NOMO-1 treated with dmso at 0.1 percent for 144 hours (cell line): ENCODE data around the gene PFKFB4.
"Not testable (repeated sequence)": the region's sequence is repeated elsewhere in the genome, so short reads cannot be mapped to it uniquely, and the experiment has no call there.

Experiments
- DNase-seq: peaks from one replicate; lab custom pipeline; 2025; ENCODE audit not compliant: unreplicated experiment; lab: John Stamatoyannopoulos, UW

The PFKFB4 gene

GRCh38 chr3:48535578-48535977 is 21.0 kb downstream of the PFKFB4 start:
- no peak for DNase-seq

GRCh38 chr3:48532977-48533337 is 23.6 kb downstream of the PFKFB4 start:
- no peak for DNase-seq

DNA sequence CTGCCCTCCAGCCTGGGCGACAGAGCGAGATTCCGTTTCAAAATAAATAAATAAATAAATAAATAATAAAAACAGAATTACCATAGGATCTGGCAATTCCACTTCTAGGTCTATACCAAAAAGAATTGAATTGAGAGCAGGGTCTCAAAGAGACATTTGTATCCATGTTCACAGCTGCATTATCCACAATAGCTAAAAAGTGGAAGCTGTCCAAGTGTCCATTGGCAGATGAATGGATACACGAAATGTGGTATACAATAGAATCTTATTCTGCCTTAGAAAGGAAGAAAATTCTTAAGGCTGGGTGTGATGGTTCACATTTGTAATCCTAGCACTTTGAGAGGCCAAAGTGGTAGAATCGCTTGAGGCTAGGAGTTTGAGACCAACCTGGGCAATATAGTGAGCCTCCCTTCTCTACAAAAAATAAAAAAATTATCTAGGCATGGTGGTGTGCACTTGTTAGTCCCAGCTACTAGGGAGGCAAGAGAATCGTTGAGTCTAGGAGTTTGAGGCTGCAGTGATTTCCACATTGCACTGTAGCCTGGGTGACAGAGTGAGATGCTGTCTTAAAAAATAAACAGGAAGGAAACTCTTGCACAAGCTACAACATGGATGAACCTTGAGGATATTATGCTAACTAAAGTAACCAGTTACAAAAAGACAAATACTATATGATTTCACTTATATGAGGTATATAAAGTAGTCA is 24.2 kb downstream of the PFKFB4 start:
- no peak for DNase-seq

DNA sequence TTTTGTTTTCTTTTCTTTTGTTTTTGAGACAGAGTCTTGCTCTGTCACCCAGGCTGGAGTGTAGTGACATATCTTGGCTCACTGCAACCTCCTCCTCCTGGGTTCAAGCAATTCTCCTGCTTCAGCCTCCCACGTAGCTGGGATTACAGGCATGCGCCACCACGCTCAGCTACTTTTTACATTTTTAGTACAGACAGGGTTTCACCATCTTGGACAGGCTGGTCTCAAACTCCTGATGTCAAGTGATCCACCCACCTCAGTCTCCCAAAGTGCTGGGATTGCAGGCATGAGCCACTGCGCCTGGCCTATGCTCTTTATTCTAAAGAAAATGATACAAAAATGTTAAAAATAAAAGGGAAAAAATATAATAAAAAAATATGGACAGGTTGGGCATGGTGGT is 25.9 kb downstream of the PFKFB4 start:
- DNase-seq, result not testable (repeated sequence)

DNA sequence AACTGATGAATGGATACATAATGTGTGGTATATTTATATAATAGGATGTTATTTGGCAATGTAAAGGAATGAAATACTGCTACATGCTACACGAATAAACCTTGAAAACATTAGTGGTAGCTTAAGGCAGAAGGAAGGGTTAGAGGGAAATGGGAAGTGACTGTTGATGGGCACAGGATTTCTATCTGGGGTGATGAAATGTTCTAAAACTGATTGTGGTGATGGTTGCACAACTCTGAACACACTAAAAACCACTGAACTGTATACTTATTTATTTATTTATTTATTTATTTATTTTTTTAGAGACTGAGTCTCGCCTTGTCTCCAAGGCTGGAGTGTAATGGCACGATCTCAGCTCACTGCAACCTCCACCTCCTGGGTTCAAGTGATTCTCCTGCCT is 27.8 kb downstream of the PFKFB4 start:
- peak; percentile 70 for DNase-seq

GRCh38 chr3:48528048-48528447 is 28.6 kb downstream of the PFKFB4 start:
- peak; percentile 63 for DNase-seq

DNA sequence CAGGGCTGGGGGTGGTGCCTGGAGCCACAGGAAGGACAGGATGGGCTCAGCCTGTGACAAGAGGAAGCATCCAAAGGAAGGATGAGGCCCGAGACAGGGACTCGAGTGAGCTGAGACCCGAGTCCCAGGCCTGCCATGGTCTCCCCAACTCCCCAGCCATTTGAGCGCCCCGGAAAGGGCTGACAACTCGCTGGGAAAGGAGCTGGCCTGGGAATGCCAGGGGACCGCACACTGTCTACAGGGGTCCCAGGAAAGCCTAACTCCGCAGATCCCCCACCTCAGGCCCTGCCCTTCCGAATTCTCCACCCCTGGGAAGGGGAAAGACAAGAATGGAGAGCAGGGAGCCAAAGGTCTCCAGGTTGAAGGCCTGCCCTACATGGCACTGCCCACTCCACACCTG is 31.6 kb downstream of the PFKFB4 start:
- DNase-seq, result no peak

GRCh38 chr3:48521635-48522034 is 35.0 kb downstream of the PFKFB4 start:
- DNase-seq, result no peak

- DNase-seq, result no peak
Measured at GRCh38 chr3:48519277-48519643, 37.3 kb downstream of the PFKFB4 start.

DNA sequence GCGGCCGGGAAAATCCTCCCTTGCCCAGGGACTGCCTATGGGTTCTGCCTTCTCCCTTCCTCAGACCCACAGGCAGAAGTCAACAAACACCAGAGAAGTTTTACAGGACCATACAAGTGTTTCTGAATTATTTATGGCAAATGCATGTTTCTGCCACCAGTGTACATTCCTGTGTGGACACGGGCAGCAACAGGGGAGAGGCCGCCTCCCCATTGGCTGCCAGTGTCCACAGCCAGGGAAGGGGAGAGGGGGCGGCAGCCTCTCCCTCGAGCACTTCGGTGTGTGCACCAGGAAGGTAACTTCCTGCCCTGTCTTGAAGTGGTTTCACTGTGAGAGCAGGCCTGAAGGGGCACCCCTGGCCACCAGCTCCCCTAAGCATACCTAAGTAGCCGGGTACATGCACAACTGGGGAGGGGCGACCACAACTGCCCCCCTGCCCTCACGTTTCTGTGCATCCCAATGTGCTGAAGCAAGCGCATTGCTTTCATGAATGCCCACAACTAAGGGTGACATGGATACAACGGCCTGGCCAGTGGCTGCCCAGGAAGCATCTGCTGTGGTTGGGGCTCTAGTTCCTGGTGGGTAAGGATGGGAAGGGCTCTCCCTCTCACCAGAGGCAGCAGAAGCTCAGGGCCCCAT is 37.8 kb downstream of the PFKFB4 start:
- DNase-seq, result no peak

- DNase-seq, result no peak
Measured at GRCh38 chr3:48518069-48518468, 38.5 kb downstream of the PFKFB4 start.

- DNase-seq, result no peak
Measured at GRCh38 chr3:48516571-48516970, 40.0 kb downstream of the PFKFB4 start.

GRCh38 chr3:48514431-48515227 is 42.0 kb downstream of the PFKFB4 start:
- DNase-seq, result no peak

DNA sequence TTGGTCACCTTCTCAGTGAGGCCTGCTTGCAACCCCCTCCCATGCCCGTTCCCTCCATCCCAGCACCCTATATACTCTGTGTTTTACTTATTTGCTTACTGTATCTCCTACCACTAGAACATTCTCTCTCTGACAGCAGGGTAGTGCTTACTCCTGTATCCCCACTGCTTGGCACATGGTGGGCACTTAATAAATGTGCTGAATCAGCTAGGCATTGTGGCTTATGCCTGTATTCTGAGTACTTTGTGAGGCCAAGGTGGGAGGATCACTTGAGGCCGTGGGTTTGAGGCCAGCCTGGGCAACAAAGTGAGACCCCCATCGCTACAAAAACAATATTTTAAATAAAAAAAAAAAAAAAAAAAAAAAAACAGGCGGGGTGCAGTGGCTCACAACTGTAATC is 45.1 kb downstream of the PFKFB4 start:
- no peak for DNase-seq

DNA sequence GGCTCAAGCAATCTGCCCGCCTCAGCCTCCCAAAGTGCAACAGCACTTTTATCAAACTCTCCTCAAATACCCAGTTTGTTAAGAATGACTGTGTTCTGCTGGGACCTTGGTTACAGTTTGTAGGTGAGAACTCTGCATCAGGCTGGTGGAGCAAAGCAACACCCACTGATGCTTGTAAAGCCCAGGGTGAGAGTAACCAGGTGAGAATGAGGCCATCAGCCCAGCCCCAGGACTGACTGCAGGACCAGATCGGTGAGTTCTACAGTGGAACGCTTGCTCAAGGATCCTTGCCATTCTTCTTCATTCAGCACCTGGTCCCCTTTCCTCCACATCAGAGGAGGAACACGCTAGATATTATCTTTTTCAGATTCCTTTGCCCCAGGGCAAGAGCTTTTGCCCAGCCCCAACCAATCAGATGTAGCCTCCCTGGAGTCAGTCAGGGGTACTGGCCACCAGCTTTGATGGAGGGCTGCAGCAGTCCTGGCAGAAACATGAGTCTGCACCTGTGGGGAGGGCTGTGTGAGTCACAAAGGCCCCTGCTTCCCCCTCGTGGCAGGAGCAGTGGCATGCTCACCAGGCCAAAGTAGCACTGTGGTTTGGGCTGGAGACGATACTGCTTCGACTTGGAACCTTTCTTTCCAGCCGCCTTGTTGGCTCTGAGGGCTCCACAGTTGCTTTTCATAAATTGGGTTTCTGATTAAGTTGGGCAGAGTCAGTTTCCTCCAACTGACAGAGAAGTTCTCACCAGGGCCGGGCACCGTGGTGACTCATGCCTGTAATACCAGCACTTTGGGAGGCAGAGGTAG is 49.1 kb downstream of the PFKFB4 start:
- peak; percentile 41 for DNase-seq

- no peak for DNase-seq
Measured at GRCh38 chr3:48505968-48506504, 50.6 kb downstream of the PFKFB4 start.

DNA sequence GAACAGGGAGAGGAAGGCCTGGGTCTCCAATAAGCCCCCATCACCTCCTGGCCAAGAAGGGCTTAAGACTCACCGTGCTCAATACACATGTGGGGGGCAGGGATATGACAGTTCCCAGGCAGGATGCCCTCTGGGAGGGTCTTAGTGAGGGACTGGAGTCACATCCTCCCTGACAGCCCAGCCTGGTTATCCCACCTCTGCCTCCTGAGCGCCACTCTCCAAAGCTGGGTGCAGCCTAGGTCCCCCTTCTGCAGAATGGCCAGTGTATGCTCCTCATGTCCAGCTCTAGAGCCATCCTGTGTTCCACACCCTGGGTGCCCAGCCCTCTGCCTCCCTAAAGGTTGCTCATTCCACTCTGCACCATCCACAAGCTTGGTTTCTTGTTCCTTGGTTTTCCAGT is 51.5 kb downstream of the PFKFB4 start:
- DNase-seq, result no peak

DNA sequence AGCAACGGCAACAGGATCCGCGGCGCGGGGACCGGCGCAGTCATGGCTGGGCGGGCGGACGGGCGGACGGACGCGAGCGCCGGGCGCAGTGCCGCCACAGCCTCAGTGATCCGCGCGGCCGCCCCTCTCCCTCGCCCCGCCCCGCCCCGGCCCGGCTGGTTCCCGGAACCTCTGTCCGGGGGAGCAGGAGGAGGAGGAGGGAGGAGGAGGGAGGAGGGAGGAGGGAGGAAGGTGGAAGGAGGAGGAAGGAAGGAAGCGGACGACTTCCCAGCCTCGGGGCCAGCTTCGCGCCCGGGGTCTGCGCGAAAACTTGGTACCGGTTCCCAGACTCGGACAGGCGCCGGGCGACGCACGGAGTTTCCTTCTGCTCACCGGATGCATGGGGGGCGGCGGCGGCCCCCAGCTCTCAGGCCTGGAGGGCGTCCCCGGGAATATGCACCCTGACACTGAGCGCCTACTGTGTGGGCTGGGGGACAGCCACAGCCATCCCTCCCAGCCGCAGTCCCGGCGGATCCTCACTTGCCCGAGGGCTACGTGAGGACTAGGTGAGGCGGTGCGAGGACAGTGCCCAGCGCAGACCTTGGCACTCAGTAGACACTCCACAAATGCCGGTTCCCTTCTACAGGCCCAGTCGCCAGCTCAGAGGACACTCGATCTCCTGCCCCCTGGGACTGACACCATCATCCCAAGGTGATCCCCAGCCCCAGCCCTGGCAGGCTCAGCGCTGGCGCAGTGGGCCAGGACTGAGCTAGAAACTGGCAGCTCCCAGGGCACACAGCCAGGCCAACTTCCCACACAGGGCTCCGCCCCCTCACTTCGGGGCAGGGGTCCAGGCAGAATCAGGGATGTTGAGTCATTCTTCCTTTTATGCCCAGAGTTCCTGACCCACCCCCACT is 52.3 kb downstream of the PFKFB4 start, which contains the start of gene SHISA5:
TSS of gene SHISA5 (minus strand) at position 124 of the 896 bp plus-strand sequence. CDS start at position 44, 80 bp downstream.
- peak; percentile 7 for DNase-seq

- DNase-seq, result no peak
Measured at GRCh38 chr3:48503401-48504050, 53.1 kb downstream of the PFKFB4 start.
